HTERT RPE-1 (cell line): Measurements from ENCODE around the gene NKD1.
"Not testable (repeated sequence)": the region's sequence is repeated elsewhere in the genome, so short reads cannot be mapped to it uniquely, and the experiment has no call there.

ENCODE experiments used
- in situ Hi-C: fragments of 300-500 bp; cut with MboI; formaldehyde crosslinking; loops from 4 replicates; pipeline ENCODE4 v1.14.3; 2020; ENCODE audit warnings: low sequenced_read_pairs

The NKD1 gene

GRCh38 chr16:50574745-50575136 is 26.5 kb downstream of the NKD1 start:
- in situ Hi-C loops, result no loop called here

DNA sequence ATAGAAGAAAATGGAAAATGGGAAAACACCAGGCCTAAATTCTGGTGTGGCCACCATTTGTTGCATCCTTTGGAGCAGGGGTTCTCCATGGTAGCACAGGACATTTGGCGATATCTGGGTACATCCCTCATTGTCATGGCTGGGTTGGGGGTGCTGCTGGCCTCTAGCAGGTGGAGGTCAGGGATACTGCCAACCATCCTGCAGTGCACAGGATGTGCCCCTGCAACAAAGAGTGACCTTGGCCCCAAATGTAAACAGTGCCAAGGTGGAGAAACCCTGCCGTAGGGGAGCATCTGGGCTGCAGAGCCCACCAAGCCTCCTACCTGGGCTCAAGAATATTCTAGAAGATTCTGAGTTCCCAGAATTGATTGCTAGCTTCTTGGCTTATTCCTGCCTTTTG is 27.5 kb downstream of the NKD1 start:
- in situ Hi-C loops, result no loop called here

DNA sequence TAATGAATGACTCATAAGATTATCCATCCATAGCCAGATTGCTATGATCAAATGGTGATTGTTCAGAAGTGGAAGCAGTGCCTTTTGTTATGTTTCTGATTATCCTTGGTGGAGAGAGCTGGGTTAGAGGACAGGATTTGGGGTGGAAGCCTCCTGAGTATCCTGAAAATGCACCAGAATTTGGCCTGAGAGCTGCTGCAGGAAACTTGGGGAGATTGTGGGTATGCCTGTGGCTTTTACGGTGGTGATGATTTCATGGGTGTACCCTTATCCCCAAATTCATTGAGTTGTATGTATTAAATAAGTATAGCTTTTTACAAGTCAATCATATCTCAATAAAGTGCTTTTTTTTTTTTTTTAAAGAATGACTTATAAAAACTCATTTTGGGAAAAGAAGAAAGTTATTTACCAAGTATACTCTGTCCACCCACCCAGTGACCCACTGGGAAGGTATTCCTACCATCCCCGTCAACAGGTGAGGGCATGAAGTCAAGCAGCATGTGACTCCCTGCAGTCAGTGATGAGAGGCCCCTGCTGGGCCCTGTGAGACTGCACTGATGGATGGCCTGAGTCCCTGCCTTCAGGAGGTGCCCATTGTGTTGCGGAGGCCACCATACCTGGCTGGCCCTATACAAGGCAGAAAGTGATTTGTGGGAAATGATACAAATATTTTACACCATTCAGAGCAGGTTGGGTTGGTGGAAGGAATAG is 28.4 kb downstream of the NKD1 start:
- in situ Hi-C loops, result no loop called here

DNA sequence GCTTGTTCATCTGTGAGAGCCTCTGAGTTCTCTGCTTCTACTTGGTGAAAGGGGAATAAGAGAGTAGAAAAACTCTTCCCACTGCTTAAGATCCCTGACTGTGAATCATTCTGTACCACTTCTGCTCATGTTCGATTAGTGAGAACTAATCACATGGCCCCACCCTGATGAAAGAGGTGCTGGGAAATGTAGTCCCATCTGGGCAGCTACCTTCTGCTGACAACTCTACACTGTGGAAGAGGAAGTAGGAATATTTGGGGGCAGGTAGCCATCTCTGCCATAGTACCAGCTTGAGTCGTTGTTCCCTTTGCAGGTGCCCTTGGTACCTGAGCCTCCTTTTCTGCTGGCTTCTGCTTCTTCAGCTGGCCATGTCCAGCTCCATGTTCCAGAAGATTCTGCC is 29.9 kb downstream of the NKD1 start:
- in situ Hi-C loops, result no loop called here

- in situ Hi-C loops, result not testable (repeated sequence)
These were observed 31.2 kb downstream of the NKD1 start for GRCh38 chr16:50579373-50579772.

DNA sequence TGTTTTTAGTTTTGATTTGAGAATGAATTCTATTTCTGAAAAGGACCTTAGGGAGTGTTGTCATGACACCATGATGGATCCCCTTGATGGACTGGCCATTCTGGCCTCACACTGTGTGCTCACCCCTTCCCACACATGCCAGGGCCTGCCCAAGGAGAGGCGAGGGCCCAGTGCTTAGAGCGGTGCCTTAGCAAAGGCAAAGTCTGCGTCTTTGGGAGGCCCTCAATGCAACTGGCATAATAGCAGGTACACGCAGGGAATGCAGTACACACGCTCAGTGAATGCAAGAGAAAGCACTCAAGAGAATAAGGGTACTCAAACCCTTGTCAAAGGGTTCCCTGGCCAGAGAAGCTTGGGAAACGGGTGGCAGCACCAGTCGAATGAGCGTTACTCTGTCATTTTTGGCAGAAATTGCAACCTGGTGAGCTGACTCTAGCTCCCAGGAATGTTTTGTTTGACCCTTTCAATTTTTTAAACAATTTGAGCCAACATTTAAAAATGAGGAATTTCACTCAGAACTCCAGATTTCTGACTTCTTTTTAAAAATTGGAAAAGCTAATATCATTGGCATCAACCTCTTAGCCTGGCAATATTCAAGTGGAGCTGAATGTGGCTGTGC is 32.1 kb downstream of the NKD1 start:
- in situ Hi-C loops, result no loop called here

GRCh38 chr16:50581845-50582244 is 33.6 kb downstream of the NKD1 start:
- in situ Hi-C loops, result no loop called here

DNA sequence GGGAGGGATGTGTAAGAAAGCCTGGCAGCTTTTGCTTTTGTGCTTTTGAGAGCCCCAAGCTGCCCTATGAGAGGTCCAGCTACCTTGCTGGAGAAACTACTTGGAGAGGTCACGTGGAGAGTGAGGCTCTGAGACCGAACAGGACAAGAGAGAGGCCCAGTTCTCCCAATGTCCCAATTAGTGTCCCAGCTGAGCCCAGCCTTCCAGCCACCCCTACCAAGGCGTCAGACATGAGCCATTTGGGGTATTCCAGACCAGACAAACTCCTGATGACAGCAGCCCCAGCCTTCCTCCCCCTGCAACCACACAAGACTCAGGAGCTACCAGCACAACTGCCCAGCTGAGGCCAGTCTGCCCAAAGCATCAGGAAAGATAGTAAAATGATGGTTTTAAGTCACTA is 35.0 kb downstream of the NKD1 start:
- in situ Hi-C loops, result no loop called here

- in situ Hi-C loops, result no loop called here
These were observed 36.0 kb downstream of the NKD1 start for GRCh38 chr16:50584033-50584722.

DNA sequence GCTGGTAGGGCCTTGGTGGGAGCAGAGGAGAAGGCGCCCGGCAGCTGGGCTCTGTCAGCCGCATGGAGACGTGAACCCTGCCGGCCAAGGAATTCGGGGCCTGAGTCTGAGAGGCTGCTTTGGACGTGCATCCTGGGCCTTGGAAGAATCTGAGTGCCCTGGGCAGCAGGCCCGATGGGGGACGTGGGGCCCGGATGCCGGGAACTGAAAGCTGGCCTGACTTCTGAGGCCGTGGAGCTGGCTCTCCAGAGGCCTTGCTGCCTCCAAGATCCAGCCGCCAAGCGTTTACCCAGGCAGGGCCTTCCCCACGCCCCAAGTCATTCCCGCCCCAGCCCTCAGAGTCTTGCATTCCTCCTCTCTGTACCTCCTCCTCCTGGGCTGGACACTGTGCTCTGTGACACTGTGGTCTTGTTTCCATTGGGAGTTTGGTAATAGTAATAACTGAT is 37.2 kb downstream of the NKD1 start:
- in situ Hi-C loops, result no loop called here

- in situ Hi-C loops, result no loop called here
These were observed 39.3 kb downstream of the NKD1 start for GRCh38 chr16:50587543-50587942.

GRCh38 chr16:50588276-50588675 is 40.1 kb downstream of the NKD1 start:
- in situ Hi-C loops, result no loop called here

DNA sequence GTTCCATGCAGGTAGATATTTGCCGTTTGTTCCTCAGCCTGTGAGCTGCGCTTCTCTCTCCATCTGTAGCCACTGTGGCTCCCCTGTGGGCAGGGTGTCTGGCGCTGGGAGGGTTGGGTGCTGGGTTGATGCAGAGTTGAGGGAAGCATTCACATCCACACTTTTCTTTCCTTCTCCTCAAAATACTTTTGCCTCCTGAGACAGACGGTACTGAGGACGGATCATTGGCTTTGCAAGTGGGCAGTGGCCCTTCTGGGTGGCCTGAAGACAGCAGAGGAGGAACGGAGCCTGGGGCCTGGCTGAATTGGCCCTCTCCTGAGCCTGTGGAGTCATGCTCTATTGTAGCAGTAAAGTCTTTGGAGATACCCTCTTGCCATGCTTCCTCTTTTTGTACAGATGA is 43.0 kb downstream of the NKD1 start:
- in situ Hi-C loops, result no loop called here

DNA sequence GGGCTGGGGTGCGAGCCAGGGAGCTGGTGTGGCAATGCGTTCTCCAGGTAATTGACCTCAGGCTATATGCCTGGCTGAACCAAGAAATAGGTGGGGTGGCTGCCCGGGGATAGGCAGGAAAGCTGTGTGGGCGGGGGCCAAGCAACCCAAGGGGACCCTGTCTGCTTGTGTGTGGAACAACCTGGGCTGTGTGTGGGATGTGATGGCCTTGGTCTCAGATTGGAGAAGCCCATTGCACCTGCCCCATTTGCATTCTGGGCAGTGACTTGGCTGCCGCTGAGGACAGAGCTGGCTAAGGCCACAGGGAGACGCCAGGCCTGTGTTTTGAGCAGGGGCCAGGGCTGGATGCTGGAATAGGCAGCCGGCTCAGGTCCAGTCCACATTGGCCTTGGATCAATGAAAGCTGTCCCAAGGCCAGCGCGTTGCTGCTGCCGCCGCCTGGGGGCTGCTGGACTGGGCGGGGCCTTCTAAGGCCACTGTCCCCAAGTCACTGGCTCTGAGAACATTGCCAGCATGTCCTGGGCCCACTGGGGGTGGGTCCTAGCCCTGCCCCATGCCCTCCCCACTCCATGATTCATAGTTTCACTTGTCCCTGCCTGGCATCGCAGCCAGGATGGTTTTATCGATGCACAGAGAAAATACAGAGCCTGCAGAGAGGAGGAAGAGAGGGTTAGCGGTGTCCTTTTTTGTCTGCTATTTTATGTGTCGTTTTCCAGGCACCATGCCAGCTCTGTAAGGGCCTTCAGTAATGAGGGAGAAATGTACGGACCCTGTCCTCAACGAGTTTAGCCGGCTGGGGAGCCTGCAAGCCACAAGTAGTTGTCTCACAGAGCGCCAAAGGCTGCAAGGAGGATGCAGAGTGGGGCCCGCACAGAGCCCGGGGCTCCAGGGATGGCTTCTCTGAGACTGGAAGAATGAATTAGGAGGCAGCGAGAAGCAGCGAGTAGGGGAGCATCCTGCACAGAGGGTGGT is 43.9 kb downstream of the NKD1 start:
- in situ Hi-C loops, result no loop called here

- in situ Hi-C loops, result no loop called here
These were observed 44.8 kb downstream of the NKD1 start for GRCh38 chr16:50592996-50593395.

GRCh38 chr16:50593410-50594150 is 45.4 kb downstream of the NKD1 start:
- in situ Hi-C loops, result no loop called here

- in situ Hi-C loops, result no loop called here
These were observed 46.4 kb downstream of the NKD1 start for GRCh38 chr16:50594308-50595260.

GRCh38 chr16:50595859-50596258 is 47.7 kb downstream of the NKD1 start:
- in situ Hi-C loops, result no loop called here

DNA sequence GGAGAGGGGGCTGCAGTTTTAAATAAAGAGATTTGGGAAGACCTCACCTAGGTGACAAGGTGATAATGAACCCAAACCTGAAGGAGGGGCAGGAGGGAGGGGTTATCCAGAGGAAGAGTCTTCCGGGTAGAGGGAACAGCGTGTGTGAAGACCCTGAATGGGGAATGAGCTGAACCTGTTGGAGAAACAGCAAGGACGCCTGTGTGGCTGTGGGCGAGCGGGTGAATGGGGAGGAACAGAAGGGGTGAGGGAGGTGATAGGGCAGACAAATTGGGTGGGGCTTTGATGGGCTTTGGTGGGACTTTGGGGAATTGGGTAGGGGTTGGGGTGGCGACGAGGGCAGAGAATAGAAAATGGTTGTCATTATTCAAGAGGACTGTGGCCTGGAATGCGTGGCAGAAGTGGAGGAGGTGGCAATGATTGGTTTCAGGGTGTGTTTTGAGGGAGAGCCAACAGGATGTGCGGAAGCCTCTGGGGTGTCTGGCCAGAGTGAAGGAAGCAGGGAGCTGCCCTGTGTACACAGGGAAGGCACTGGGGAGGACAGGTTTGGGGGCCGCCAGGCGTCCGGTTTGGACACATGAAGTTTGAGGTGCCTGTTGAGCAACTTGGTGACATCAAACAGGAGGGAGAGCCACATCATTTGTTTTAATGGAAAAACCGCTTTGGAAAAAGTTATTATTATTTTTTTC is 48.7 kb downstream of the NKD1 start:
- in situ Hi-C loops, result no loop called here
